AG04450 (cell line): Measurements from ENCODE around the gene CNBD2. TPM values are rescaled to one million over a fixed set of nuclear protein-coding genes. Genes with fewer than 3 reads are reported as not detected.
"Not testable (repeated sequence)": the region's sequence is repeated elsewhere in the genome, so short reads cannot be mapped to it uniquely, and the experiment has no call there.

ENCODE experiments used
- CTCF ChIA-PET: fragments of 300-600, 350-600 bp; formaldehyde crosslinking; extraction: SDS; loops from one replicate; lab custom pipeline; 2022; ENCODE audit warnings: antibody characterized with exemption, inconsistent platforms; lab: Charles Lee
- POLR2A ChIA-PET: fragments of 350-600 bp; formaldehyde crosslinking; extraction: SDS; loops from one replicate; lab custom pipeline; 2021; ENCODE audit warnings: antibody characterized with exemption, inconsistent platforms; lab: Yijun Ruan, JAX
- DNase-seq: peaks from one replicate; pipeline ENCODE4 v3.0.0-alpha.2; 2011; ENCODE audit warnings: low read depth, low spot score
- H3K27ac ChIP-seq: one replicate; pipeline ENCODE4 v1.5.1; 2012; ENCODE audit warnings: low read depth, low read length, control low read depth
- H3K27me3 ChIP-seq: one replicate; pipeline ENCODE4 v1.6.0; 2012; ENCODE audit warnings: low read length; ENCODE audit not compliant: control insufficient read depth, insufficient read depth
- H3K4me3 ChIP-seq: 2 replicates; pipeline ENCODE4 v1.5.1; 2011; ENCODE audit warnings: mild to moderate bottlenecking, low read depth, low read length, control low read depth
- H3K9me3 ChIP-seq: 2 replicates; pipeline ENCODE4 v1.5.1; 2012; ENCODE audit warnings: low read length; ENCODE audit not compliant: control insufficient read depth, insufficient read depth
- polyA plus RNA-seq: library from polyadenylated mRNA; depleted of rRNA; stranded (reverse); fragments of >200 nt; gene quantifications from 2 replicates; pipeline ENCODE4 v1.2.3, GENCODE V29; 2011
- TF ChIP-seq, protein P1 (sequence below): IDR thresholded peaks from 2 replicates; pipeline ENCODE4 v1.5.1; 2011; ENCODE audit warnings: low read depth, low read length, control low read depth, inconsistent platforms

Gene CNBD2
- polyA plus RNA-seq, 1 experiment: 1.8 TPM

DNA sequence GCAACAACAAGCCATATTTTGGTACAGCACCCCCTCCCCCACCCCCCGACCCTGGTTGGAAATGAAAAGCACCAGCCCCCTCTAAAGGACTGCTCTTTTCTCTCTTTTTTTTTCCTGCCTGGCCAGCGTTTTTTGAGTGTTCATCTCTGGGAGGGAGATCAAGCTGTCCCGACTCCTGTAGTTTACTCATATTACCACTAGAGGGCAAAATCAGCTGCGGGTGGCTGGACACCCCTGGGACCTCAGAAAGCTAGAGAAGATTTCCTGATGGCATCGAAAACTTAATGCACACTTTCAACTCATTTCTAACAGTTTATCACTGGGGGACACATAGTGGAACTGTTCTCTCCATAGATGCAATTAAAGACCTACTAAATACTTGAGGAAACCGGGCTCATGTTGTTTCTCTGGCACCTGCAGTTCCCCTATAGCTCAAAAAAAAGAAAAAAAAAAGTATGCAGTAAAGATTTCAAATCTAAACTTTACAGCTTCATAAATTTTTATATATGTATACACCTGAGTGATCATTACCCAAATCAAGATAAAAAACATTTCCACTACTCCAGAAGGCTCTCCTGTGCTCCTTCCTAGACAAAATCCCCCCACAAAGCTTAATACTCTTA lies 24.4 kb downstream of the CNBD2 start:
- ChIA-PET POLR2A (interaction anchor here (0.6 to 1.7 kb wide), 5 partner anchors 31 to 637 kb away, joined by 3 to 10 read pairs (median 4); no protein-coding TSS in a partner anchor), CTCF (interaction anchor here (0.6 to 11.2 kb wide), 54 partner anchors 10 to 1164 kb away, joined by 3 to 583 read pairs (median 5); partner anchors contain the start of genes CNBD2 and SCAND1)
- Histone ChIP-seq H3K9me3 (no peaks in the 10 kb centered on the region), H3K27ac (no peak overlapping the region), H3K4me3 (no peak overlapping the region), H3K27me3 (peaks cover 5% of the 10 kb centered on the region)
- no peak for DNase-seq
- TF ChIP-seq, protein P1, sequence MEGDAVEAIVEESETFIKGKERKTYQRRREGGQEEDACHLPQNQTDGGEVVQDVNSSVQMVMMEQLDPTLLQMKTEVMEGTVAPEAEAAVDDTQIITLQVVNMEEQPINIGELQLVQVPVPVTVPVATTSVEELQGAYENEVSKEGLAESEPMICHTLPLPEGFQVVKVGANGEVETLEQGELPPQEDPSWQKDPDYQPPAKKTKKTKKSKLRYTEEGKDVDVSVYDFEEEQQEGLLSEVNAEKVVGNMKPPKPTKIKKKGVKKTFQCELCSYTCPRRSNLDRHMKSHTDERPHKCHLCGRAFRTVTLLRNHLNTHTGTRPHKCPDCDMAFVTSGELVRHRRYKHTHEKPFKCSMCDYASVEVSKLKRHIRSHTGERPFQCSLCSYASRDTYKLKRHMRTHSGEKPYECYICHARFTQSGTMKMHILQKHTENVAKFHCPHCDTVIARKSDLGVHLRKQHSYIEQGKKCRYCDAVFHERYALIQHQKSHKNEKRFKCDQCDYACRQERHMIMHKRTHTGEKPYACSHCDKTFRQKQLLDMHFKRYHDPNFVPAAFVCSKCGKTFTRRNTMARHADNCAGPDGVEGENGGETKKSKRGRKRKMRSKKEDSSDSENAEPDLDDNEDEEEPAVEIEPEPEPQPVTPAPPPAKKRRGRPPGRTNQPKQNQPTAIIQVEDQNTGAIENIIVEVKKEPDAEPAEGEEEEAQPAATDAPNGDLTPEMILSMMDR: peak; percentile 86

DNA sequence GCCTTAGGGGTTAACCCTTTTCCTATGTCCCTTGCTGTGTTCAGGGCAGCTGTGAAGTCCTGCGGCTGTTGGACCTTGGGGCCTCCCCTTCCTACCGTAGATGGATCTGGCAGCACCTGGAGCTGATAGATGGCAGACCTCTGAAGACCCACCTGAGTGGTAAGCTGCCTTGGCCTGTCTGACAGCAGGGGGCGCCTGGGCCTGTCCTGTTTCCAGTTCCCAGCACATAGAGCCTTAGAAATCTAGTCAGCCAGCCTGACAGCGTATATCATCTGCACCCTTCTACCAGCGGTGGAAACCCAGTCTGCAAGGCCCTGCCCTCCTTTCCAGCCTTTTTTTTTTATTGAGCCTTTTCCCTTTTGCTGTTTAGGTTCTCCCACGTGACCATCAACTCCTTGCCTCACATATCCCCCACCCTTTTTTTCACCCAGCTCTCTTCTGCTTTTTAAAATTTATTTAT lies 26.6 kb downstream of the CNBD2 start:
- peak; percentile 57 for DNase-seq
- CTCF ChIA-PET: interaction anchor here (0.5 to 11.2 kb wide), 11 partner anchors 8 to 258 kb away, joined by 3 to 583 read pairs (median 8); no protein-coding TSS in a partner anchor
- TF ChIP-seq, protein P1: peak; percentile 99
- Histone ChIP-seq H3K27ac (no peak overlapping the region), H3K9me3 (no peaks in the 10 kb centered on the region), H3K4me3 (no peak overlapping the region), H3K27me3 (no peaks in the 10 kb centered on the region)
- POLR2A ChIA-PET: interaction anchor here (1.7 kb wide), 1 partner anchor 144 kb away, joined by 6 read pairs; no protein-coding TSS in a partner anchor

DNA sequence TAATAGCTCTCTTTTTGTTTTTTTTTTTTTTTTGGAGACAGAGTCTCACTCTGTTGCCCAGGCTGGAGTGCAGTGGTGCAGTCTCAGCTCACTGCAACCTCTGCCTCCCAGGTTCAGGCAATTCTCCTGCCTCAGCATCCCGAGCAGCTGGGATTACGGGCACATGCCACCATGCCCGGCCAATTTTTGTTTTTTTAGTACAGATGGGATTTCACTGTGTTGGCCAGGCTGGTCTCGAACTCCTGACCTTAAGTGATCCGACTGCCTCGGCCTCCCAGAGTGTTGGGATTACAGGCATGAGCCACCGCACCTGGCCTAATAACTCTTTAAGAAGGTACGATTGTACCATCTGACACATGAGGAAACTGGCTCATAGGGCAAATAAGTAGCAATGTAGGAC lies 28.1 kb downstream of the CNBD2 start:
- POLR2A ChIA-PET, H3K9me3 ChIP-seq, H3K27me3 ChIP-seq, H3K27ac ChIP-seq, H3K4me3 ChIP-seq, DNase-seq: not testable (repeated sequence)
- CTCF ChIA-PET: interaction anchor here (1.1 to 11.2 kb wide), 3 partner anchors 16 to 136 kb away, joined by 4 to 583 read pairs (median 4); no protein-coding TSS in a partner anchor

DNA sequence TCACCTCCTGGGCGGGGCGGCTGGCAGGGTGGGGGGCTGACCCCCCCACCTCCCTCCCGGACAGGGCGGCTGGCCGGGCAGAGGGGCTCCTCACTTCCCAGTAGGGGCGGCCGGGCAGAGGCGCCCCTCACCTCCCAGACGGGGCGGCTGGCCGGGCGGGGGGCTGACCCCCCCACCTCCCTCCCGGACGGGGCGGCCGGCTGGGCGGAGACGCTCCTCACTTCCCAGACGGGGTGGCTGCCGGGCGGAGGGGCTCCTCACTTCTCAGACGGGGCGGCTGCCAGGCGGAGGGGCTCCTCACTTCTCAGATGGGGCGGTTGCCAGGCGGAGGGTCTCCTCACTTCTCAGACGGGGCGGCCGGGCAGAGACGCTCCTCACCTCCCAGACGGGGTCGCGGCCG lies 32.9 kb downstream of the CNBD2 start:
- POLR2A ChIA-PET, DNase-seq, H3K27ac ChIP-seq, CTCF ChIA-PET, H3K27me3 ChIP-seq, H3K4me3 ChIP-seq, H3K9me3 ChIP-seq: not testable (repeated sequence)

DNA sequence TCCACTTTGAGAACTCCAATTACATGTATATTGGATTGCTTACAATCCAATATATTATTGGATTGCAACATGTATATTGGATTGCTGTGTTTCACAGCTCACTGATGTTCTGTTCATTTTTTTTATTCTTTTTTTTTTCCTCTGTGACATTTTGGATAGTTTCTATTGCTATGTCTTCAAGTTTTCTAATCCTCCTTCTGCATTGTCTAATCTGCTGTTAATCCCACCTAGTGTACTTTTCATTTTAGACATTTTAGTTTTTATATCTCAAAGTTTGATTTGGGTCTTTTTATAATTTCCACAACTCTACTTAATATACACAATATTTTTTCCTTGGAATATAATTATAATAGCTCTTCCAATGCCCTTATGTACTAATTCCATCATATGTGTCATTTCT lies 34.5 kb downstream of the CNBD2 start:
- no peak for DNase-seq
- peaks cover 7% of the 10 kb centered on the region for H3K9me3 ChIP-seq
- no peak overlapping the region for H3K27ac ChIP-seq
- peaks cover 3% of the 10 kb centered on the region for H3K27me3 ChIP-seq
- CTCF ChIA-PET: interaction anchor here (1.0 to 1.8 kb wide), 4 partner anchors 8 to 135 kb away, joined by 3 to 9 read pairs (median 6); partner anchors contain the start of gene SCAND1
- no peak overlapping the region for H3K4me3 ChIP-seq
- POLR2A ChIA-PET: no interaction called here
- TF ChIP-seq, protein P1: no peak

DNA sequence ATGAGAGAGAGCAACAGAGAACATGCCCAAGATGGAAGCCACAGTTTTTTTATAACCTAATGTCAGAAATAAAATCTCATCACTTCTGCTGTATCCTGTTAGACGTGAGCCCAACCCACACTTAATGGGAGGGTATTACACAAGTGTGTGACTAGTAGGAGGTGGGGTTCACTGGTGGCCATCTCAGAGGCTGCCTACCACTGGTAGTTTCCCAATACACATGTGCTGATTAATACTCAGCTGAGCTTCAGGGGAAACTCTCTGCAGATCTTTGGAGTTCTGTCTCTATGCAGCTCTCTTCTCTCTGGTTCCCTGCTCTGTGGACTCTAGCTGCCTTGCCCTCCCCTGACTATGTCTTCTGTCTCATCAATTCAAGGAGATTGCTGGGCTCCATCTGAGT lies 35.7 kb downstream of the CNBD2 start:
- no peak overlapping the region for H3K27ac ChIP-seq
- peaks cover 3% of the 10 kb centered on the region for H3K27me3 ChIP-seq
- peaks cover 7% of the 10 kb centered on the region for H3K9me3 ChIP-seq
- TF ChIP-seq, protein P1: no peak
- H3K4me3 ChIP-seq: no peak overlapping the region
- POLR2A ChIA-PET: no interaction called here
- CTCF ChIA-PET: interaction anchor here (1.7 to 1.8 kb wide), 2 partner anchors 10 to 11 kb away, joined by 7 to 9 read pairs; no protein-coding TSS in a partner anchor
- no peak for DNase-seq
